SK-N-SH treated with all-trans-retinoic acid at 6 μM for 48 hours (cell line): Measurements from ENCODE around the gene MRPL44.
A peak's percentile ranks its signal among the peaks of the same experiment; 100 is the strongest.

ENCODE experiments used
- ATAC-seq: fragments of 200-7000 bp; cut with Tn5 transposase; 3 replicates; pipeline ENCODE4 v1.9.1; 2020; ENCODE audit warnings: mild to moderate bottlenecking, moderate library complexity
- ARNTL ChIP-seq: fragments of 450-650 bp; formaldehyde crosslinking; IDR thresholded peaks from 2 replicates; pipeline ENCODE4 v1.5.0; 2020; ENCODE audit warnings: low read depth, mild to moderate bottlenecking, moderate library complexity, borderline replicate concordance
- BACH2 ChIP-seq: fragments of 250-450 bp; sonication (Bioruptor Pico); IDR thresholded peaks from 2 replicates; pipeline ENCODE4 v1.9.0; 2021; ENCODE audit warnings: mild to moderate bottlenecking, borderline replicate concordance
- CREB5 ChIP-seq: fragments of 250-450 bp; sonication (Bioruptor Pico); IDR thresholded peaks from 2 replicates; pipeline ENCODE4 v1.5.1; 2020; ENCODE audit warnings: low read depth, mild to moderate bottlenecking, moderate library complexity
- CSDC2 ChIP-seq: fragments of 250-450 bp; sonication (Bioruptor Pico); IDR thresholded peaks from 2 replicates; pipeline ENCODE4 v1.5.0; 2020; ENCODE audit warnings: mild to moderate bottlenecking, moderate library complexity
- ESRRG ChIP-seq: fragments of 250-450 bp; sonication (Bioruptor Pico); IDR thresholded peaks from 2 replicates; pipeline ENCODE4 v1.6.1; 2021; ENCODE audit warnings: mild to moderate bottlenecking
- GLIS3 ChIP-seq: fragments of 250-450 bp; sonication (Bioruptor Pico); IDR thresholded peaks from 2 replicates; pipeline ENCODE4 v1.5.0; 2020; ENCODE audit warnings: mild to moderate bottlenecking, moderate library complexity
- OSR1 ChIP-seq: fragments of 250-450 bp; sonication (Bioruptor Pico); IDR thresholded peaks from 2 replicates; pipeline ENCODE4 v1.8.0; 2022; ENCODE audit warnings: moderate library complexity, mild to moderate bottlenecking, inconsistent platforms
- POU6F1 ChIP-seq: fragments of 250-450 bp; sonication (Bioruptor Pico); IDR thresholded peaks from 2 replicates; pipeline ENCODE4 v1.8.0; 2021; ENCODE audit warnings: low read depth, mild to moderate bottlenecking, moderate library complexity, borderline replicate concordance
- PPARA ChIP-seq: fragments of 250-450 bp; sonication (Bioruptor Pico); IDR thresholded peaks from 2 replicates; pipeline ENCODE4 v1.5.0; 2020; ENCODE audit warnings: mild to moderate bottlenecking, borderline replicate concordance
- RARB ChIP-seq: fragments of 250-450 bp; sonication (Bioruptor Pico); IDR thresholded peaks from 2 replicates; pipeline ENCODE4 v1.8.0; 2021; ENCODE audit warnings: mild to moderate bottlenecking, moderate library complexity
- SNAI2 ChIP-seq: fragments of 250-450 bp; sonication (Bioruptor Pico); IDR thresholded peaks from 2 replicates; pipeline ENCODE4 v1.5.0; 2020; ENCODE audit warnings: mild to moderate bottlenecking, moderate library complexity
- TCF4 ChIP-seq: fragments of 250-450 bp; sonication (Bioruptor Pico); IDR thresholded peaks from 2 replicates; pipeline ENCODE4 v1.8.0; 2021; ENCODE audit warnings: mild to moderate bottlenecking, moderate library complexity, borderline replicate concordance
- TOX ChIP-seq: fragments of 250-450 bp; sonication (Bioruptor Pico); IDR thresholded peaks from 2 replicates; pipeline ENCODE4 v1.8.0; 2021; ENCODE audit warnings: mild to moderate bottlenecking, moderate library complexity, borderline replicate concordance
- TSHZ2 ChIP-seq: fragments of 250-450 bp; sonication (Bioruptor Pico); IDR thresholded peaks from 2 replicates; pipeline ENCODE4 v1.5.0; 2020; ENCODE audit warnings: mild to moderate bottlenecking, moderate library complexity
- ZC3H10 ChIP-seq: fragments of 250-450 bp; sonication (Bioruptor Pico); IDR thresholded peaks from 2 replicates; pipeline ENCODE4 v1.5.1; 2021; ENCODE audit warnings: mild to moderate bottlenecking, moderate library complexity
- ZFP3 ChIP-seq: fragments of 250-450 bp; sonication (Bioruptor Pico); IDR thresholded peaks from 2 replicates; pipeline ENCODE4 v1.5.0; 2020; ENCODE audit warnings: mild to moderate bottlenecking, moderate library complexity
- ZFP30 ChIP-seq: fragments of 450-650 bp; formaldehyde crosslinking; IDR thresholded peaks from 2 replicates; pipeline ENCODE4 v1.5.0; 2022; ENCODE audit warnings: mild to moderate bottlenecking, moderate library complexity
- ZNF70 ChIP-seq: fragments of 450-650 bp; formaldehyde crosslinking; IDR thresholded peaks from 2 replicates; pipeline ENCODE4 v1.5.0; 2020; ENCODE audit warnings: mild to moderate bottlenecking, moderate library complexity
- TF ChIP-seq, protein P1 (sequence below): fragments of 250-450 bp; sonication (Bioruptor Pico); IDR thresholded peaks from 2 replicates; pipeline ENCODE4 v1.8.0; 2020; ENCODE audit warnings: mild to moderate bottlenecking, moderate library complexity, borderline replicate concordance
- TF ChIP-seq, protein P2 (sequence below): fragments of 250-450 bp; sonication (Bioruptor Pico); IDR thresholded peaks from 2 replicates; pipeline ENCODE4 v1.5.1; 2021; ENCODE audit warnings: mild to moderate bottlenecking, moderate library complexity

The MRPL44 gene

GRCh38 chr2:223943561-223944008 lies 13.7 kb upstream of the MRPL44 start:
- TF ChIP-seq, protein P1, sequence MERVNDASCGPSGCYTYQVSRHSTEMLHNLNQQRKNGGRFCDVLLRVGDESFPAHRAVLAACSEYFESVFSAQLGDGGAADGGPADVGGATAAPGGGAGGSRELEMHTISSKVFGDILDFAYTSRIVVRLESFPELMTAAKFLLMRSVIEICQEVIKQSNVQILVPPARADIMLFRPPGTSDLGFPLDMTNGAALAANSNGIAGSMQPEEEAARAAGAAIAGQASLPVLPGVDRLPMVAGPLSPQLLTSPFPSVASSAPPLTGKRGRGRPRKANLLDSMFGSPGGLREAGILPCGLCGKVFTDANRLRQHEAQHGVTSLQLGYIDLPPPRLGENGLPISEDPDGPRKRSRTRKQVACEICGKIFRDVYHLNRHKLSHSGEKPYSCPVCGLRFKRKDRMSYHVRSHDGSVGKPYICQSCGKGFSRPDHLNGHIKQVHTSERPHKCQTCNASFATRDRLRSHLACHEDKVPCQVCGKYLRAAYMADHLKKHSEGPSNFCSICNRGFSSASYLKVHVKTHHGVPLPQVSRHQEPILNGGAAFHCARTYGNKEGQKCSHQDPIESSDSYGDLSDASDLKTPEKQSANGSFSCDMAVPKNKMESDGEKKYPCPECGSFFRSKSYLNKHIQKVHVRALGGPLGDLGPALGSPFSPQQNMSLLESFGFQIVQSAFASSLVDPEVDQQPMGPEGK (CRISPR knock-in tag): no peak
- TF ChIP-seq CSDC2 (CRISPR knock-in tag) (no peak), BACH2 (CRISPR knock-in tag) (no peak), CREB5 (CRISPR knock-in tag) (no peak), SNAI2 (CRISPR knock-in tag) (no peak), RARB (CRISPR knock-in tag) (no peak)
- ATAC-seq: peak; percentile 35

GRCh38 chr2:223944166-223944702 lies 13.0 kb upstream of the MRPL44 start:
- TF ChIP-seq TCF4 (CRISPR knock-in tag): no peak
- TF ChIP-seq ESRRG: no peak
- TF ChIP-seq PPARA (CRISPR knock-in tag): no peak
- TF ChIP-seq ARNTL (CRISPR knock-in tag): no peak
- TF ChIP-seq GLIS3 (CRISPR knock-in tag): no peak
- no peak for TF ChIP-seq BACH2 (CRISPR knock-in tag)
- no peak for TF ChIP-seq CSDC2 (CRISPR knock-in tag)
- TF ChIP-seq POU6F1 (CRISPR knock-in tag): no peak
- no peak for TF ChIP-seq OSR1 (CRISPR knock-in tag)
- TF ChIP-seq, protein P1 (CRISPR knock-in tag): no peak
- no peak for TF ChIP-seq TSHZ2
- TF ChIP-seq, protein P2, sequence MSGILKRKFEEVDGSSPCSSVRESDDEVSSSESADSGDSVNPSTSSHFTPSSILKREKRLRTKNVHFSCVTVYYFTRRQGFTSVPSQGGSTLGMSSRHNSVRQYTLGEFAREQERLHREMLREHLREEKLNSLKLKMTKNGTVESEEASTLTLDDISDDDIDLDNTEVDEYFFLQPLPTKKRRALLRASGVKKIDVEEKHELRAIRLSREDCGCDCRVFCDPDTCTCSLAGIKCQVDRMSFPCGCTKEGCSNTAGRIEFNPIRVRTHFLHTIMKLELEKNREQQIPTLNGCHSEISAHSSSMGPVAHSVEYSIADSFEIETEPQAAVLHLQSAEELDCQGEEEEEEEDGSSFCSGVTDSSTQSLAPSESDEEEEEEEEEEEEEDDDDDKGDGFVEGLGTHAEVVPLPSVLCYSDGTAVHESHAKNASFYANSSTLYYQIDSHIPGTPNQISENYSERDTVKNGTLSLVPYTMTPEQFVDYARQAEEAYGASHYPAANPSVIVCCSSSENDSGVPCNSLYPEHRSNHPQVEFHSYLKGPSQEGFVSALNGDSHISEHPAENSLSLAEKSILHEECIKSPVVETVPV: no peak
- no peak for TF ChIP-seq ZFP30
- peak; percentile 56 for ATAC-seq

DNA sequence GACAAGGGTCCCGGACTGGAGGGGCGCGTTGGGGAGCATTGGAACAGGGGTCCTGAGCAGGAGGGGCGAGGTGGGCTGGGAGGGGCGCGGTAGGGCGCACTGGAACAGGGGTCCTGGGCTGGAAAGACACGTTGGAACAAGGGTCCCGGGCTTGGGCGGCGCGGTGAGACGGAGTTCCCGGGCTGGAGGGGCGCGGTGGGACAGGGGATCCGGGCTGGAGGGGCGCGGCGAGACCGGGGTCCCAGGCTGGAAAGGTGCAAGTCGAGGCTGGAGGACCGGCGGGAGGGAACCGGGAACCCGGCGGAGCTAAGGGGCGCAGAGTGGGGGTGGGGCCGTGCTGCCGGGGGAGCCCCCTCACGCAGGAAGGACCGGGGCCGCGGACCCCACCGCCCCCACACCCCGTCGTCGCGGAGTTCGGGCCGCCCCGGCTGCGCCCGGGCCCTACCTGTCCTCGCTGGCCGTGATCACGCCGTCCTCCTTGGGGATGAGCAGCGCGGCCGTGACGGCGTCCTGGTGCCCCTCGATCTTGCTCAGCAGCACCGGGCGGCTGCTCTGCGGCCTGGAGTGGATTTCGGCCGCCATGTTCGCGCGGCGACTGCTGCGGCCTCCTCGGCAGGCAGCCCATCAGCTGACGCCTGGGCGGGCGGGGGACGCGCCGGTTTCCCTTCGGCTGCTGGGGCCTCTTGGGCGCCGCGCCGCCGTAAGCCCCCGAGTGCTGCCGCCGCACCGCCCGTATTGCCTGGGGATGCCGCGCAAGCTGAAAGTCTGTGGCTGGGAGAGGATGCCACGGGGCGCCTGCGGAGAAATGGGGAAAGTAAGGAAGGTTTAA lies 12.3 kb upstream of the MRPL44 start, which contains the start of gene WDFY1:
Gene WDFY1 (minus strand): TSS at position 633 of the 829 bp plus-strand sequence. CDS start 51 bp downstream, at position 582.
- peak; percentile 95 for ATAC-seq
- TF ChIP-seq CSDC2 (CRISPR knock-in tag): 0 out of 2 replicates have a peak, but pooled peaks have one; percentile 38
- 0 out of 2 replicates have a peak, but pooled peaks have one; percentile 27 for TF ChIP-seq GLIS3 (CRISPR knock-in tag)
- TF ChIP-seq TCF4 (CRISPR knock-in tag): no peak
- TF ChIP-seq POU6F1 (CRISPR knock-in tag): no peak
- TF ChIP-seq, protein P2: no peak
- TF ChIP-seq ZFP3 (CRISPR knock-in tag): peak; percentile 75; the same call in 1 of the 2 replicates
- TF ChIP-seq ZNF70 (CRISPR knock-in tag): peak; percentile 37; the same call in 1 of the 2 replicates
- no peak for TF ChIP-seq TOX (CRISPR knock-in tag)
- TF ChIP-seq ZC3H10 (CRISPR knock-in tag): no peak
